GM13977 (cell line): Measurements from ENCODE around the gene TBC1D8B.

Experiments used
- DNase-seq: peaks from one replicate; pipeline ENCODE4 v3.0.0; 2012; ENCODE audit warnings: low spot score
- in situ Hi-C: fragments of 300-500 bp; cut with MboI; formaldehyde crosslinking; loops from one replicate; pipeline ENCODE4 v1.12.0; 2022; ENCODE audit warnings: low sequenced_read_pairs, low pct_unique_long_range_greater_than_20kb, mixed read lengths, inconsistent platforms; ENCODE audit not compliant: unreplicated experiment
- TF ChIP-seq, protein P1 (sequence below): IDR thresholded peaks from 2 replicates; pipeline ENCODE4 v1.5.1; 2012; ENCODE audit warnings: mild to moderate bottlenecking, control low read depth; ENCODE audit not compliant: insufficient read depth; ENCODE audit errors: extremely low read depth, missing control alignments

TBC1D8B gene

DNA sequence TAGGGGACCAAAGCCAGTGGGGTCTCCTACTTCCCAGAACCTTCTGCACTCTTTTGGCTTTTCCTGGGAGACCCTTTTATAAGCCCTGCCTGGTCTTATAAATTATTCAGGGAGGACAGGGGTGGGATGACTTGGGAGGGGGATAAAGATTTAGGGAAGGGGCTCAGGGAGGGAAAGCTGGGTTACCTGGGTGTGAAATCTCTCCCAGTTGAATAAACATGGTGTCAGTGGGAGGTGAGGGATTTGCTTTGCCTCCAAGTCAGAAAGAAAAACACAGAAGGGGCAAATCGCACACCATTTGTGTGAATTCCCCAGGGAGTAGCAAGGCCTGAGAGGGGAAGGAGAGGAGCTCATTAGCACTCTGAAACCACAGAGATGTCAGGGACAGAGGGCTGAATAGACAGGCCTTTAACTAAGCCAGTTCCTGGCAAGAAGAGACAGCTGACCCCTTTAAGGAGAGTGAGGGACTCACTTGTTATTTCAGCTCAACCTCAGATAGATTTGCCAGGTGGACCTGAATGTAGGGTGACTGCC, 100.9 kb downstream of the TBC1D8B start, which contains the start of gene RIPPLY1:
RIPPLY1 (minus strand) TSS at position 51 of the 534 bp plus-strand sequence. CDS start 54 bp downstream, outside the sequence.
- in situ Hi-C loops, result no loop called here
- TF ChIP-seq, protein P1, sequence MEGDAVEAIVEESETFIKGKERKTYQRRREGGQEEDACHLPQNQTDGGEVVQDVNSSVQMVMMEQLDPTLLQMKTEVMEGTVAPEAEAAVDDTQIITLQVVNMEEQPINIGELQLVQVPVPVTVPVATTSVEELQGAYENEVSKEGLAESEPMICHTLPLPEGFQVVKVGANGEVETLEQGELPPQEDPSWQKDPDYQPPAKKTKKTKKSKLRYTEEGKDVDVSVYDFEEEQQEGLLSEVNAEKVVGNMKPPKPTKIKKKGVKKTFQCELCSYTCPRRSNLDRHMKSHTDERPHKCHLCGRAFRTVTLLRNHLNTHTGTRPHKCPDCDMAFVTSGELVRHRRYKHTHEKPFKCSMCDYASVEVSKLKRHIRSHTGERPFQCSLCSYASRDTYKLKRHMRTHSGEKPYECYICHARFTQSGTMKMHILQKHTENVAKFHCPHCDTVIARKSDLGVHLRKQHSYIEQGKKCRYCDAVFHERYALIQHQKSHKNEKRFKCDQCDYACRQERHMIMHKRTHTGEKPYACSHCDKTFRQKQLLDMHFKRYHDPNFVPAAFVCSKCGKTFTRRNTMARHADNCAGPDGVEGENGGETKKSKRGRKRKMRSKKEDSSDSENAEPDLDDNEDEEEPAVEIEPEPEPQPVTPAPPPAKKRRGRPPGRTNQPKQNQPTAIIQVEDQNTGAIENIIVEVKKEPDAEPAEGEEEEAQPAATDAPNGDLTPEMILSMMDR, result no peak
- DNase-seq, result no peak

DNA sequence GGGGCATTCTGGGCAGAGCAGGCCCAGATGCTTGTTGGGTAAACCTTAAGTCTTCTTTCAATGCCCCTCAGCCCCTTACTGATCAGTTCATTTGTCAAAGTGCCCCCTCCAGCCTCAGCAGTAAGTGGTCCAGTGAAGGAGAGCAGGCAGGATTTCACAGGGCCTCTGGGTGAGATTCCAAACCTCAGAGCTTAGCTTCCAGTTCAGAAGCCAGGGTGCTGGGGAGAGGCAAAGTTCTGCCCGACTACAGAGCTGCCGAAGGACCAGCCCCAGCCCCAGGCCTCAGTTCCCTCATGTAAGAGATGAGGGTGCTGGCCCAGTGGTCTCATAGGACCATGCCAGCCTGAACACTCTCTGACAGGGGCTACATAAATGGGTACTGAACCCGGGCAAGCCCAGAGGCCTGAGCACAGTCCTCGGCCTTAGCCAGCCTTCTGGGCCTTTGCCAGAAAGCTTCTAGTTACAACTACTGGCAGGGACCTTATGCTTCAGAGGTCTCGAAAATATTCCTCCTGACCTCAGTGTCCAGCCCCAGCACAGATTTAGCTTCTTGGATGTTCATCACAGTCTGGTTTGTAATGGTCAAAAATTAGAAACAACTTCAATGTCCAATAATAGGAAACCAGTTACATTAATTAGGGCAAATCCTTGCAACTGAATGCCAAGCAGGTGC, 101.5 kb downstream of the TBC1D8B start:
- in situ Hi-C loops, result no loop called here
- no peak for DNase-seq
- TF ChIP-seq, protein P1, result no peak

DNA sequence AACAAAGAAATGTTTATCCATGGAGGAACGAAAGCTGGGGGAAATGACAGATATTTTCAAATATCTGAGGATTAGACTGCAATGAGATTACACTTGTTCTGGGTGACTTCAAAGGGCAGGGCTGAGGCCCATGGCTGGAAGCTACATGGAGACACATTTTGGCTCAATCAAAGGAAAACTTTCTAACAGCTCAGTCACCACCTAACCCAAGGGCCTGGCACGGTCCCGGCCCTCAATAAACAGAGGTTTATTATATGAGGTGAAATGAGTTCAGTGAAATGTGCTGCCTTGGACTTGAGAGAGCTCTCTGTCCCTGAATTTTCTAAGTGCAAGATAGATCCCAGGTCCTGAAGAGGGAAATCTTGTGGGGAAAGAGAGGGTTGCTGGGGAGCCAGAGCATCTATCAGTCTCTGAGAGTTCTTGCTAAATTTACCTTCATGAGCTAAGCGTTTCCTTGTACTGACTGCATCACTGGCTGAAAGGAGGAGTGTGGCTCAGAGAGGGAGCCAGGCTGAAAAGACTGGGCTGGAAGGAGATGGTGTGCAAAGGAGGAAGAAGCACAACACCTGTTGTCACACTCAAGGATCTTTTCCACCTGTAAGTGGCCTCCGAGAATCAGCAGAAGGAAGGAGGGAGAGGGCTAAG, 102.7 kb downstream of the TBC1D8B start:
- in situ Hi-C loops, result no loop called here
- TF ChIP-seq, protein P1, result no peak
- DNase-seq, result no peak

DNA sequence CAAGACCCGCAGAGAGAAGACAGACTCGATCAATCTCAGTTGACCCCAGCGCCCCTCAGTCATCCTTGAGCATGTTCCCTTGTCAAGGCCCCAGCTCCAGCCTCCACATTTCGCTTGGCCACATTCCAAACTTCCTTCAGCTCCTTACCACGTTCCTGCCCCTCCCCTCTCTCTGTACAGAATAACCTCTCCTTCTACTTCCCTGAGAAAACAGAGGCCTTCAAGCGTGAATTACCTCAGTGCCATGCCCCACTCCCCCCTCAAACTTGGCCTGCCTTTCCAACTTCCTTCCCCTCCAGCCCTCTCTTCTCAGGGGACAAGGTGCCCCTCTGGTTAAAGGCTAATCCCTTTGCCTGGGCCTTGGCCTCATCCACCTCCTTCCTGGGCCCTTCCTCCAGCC, 103.9 kb downstream of the TBC1D8B start:
- TF ChIP-seq, protein P1, result no peak
- in situ Hi-C loops, result no loop called here
- no peak for DNase-seq

DNA sequence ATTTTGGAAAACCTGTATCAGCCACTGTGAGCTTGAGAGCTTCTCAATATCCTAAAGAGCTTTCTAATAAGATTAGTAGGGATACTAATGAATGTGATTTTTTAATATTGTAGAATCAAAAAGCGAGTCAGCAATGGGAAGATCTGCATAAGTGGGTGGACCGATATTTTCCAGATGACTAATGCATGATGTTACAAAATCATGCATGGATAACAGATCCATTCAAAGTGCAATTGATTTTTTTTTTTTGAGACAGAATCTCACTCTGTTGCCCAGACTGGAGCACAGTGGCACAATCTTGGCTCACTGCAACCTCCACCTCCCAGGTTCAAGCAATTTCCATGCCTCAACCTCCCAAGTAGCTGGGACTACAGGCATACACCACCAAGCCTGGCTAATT, 110.4 kb downstream of the TBC1D8B start:
- TF ChIP-seq, protein P1, result no peak
- in situ Hi-C loops, result no loop called here
- no peak for DNase-seq

DNA sequence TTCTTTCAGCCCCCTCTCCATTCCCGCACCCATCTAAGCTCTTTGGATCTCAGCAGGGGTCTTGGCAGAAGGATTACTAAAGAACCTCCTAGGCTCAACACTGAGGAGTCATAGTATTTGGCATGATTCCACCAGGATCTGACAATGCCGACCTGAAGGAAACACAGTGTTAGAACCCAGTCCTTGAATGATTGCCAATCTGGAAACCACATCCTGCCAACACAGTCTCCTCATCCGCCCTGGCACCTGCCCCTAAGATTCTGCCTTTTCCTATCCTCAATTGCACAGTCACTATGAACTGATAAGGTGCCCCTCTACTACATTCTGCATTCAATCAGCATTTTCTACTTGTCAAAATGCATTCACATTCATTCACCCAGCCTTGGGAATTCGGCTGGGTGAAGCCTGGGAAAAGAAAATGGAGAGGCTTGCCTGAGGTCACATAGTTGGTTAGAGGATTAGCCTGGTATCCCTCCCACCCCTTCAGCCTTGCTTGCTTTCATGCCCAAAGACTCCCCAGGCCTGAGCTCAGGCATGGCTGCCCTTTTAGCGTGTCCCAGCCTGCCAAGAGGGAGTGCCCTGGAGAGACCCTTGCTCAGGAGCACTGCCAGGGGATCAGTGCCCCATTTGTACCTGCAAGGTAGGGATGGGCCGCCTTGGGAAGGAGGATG, 115.5 kb downstream of the TBC1D8B start:
- in situ Hi-C loops, result no loop called here
- no peak for DNase-seq
- TF ChIP-seq, protein P1, result no peak
